Smooth muscle cell (in vitro differentiated cells): ENCODE results near the gene ZNF862. TPM values are rescaled to one million over a fixed set of nuclear protein-coding genes. Genes with fewer than 3 reads are reported as not detected.

Source experiments
- DNase-seq: peaks from one replicate; lab custom pipeline; 2025; ENCODE audit not compliant: unreplicated experiment; lab: John Stamatoyannopoulos, UW
- H2AFZ ChIP-seq: fragments of 200-600 bp; sonication (generic); 2 replicates; pipeline ENCODE4 v1.6.0; 2016; ENCODE audit warnings: antibody characterized with exemption, low read depth, mild to moderate bottlenecking
- H3F3A ChIP-seq: fragments of 200-600 bp; sonication (generic); 2 replicates; pipeline ENCODE4 v1.6.0; 2017; ENCODE audit warnings: antibody characterized with exemption, low read depth
- H3K27ac ChIP-seq: fragments of 200-600 bp; sonication (generic); 2 replicates; pipeline ENCODE4 v1.5.1; 2016; ENCODE audit warnings: low read depth, mild to moderate bottlenecking
- H3K27me3 ChIP-seq: fragments of 200-600 bp; sonication (generic); 2 replicates; pipeline ENCODE4 v1.6.1; 2016; ENCODE audit warnings: low read depth, mild to moderate bottlenecking
- H3K36me3 ChIP-seq: fragments of 200-600 bp; sonication (generic); 2 replicates; pipeline ENCODE4 v1.5.1; 2016; ENCODE audit warnings: low read depth
- H3K4me1 ChIP-seq: fragments of 200-600 bp; sonication (generic); 2 replicates; pipeline ENCODE4 v1.5.1; 2016; ENCODE audit warnings: low read depth
- H3K4me2 ChIP-seq: fragments of 200-600 bp; sonication (generic); 2 replicates; pipeline ENCODE4 v1.6.0; 2016; ENCODE audit warnings: mild to moderate bottlenecking
- H3K4me3 ChIP-seq: fragments of 200-600 bp; sonication (generic); 2 replicates; pipeline ENCODE4 v1.5.1; 2016; ENCODE audit warnings: mild to moderate bottlenecking
- H3K79me2 ChIP-seq: fragments of 200-600 bp; sonication (generic); 2 replicates; pipeline ENCODE4 v1.6.0; 2016; ENCODE audit warnings: low read depth, mild to moderate bottlenecking
- H3K9ac ChIP-seq: fragments of 200-600 bp; sonication (generic); 2 replicates; pipeline ENCODE4 v1.6.0; 2016; ENCODE audit warnings: low read depth
- H3K9me3 ChIP-seq: fragments of 200-600 bp; sonication (generic); replicated peaks from 2 replicates; pipeline ENCODE4 v1.5.1; 2016; ENCODE audit warnings: low read depth
- H4K20me1 ChIP-seq: fragments of 200-600 bp; sonication (generic); 2 replicates; pipeline ENCODE4 v1.6.0; 2016; ENCODE audit warnings: low read depth
- CTCF ChIP-seq: fragments of 200-600 bp; sonication (generic); IDR thresholded peaks from 2 replicates; pipeline ENCODE4 v1.5.1; 2017; ENCODE audit warnings: borderline replicate concordance, mild to moderate bottlenecking, antibody characterized with exemption; ENCODE audit not compliant: insufficient read depth, poor library complexity, severe bottlenecking
- WGBS: methylation state at CpG from one replicate; pipeline ENCODE4 v1.1.7; 2016; ENCODE audit warnings: low lambda C conversion rate; 5-methylcytosine and 5-hydroxymethylcytosine counted together
- polyA plus RNA-seq: library from polyadenylated mRNA; unstranded; fragments of >200 nt; fragmentation: Nextera tagmentation; extraction: Ambion mirVana; gene quantifications from 2 replicates; pipeline ENCODE4 v1.2.1, GENCODE V29; 2016
- total RNA-seq: library from RNA; depleted of rRNA; stranded (reverse); fragments of >200 nt; gene quantifications from 2 replicates; pipeline ENCODE4 v1.2.3, GENCODE V29; 2014

ZNF862 gene
- total and polyA plus RNA-seq, 2 experiments from 2014 or later, result 5.4 to 10.2 TPM

GRCh38 chr7:149879766-149880637 is 41.8 kb downstream of the ZNF862 start:
- H3F3A ChIP-seq, result no peaks in the 10 kb centered on the region
- no peaks in the 10 kb centered on the region for H3K36me3 ChIP-seq
- H3K27me3 ChIP-seq, result peaks cover 2% of the 10 kb centered on the region
- H3K4me3 ChIP-seq, result no peak overlapping the region
- no peaks in the 10 kb centered on the region for H3K79me2 ChIP-seq
- H3K4me1 ChIP-seq, result no peaks in the 10 kb centered on the region
- no peak for TF ChIP-seq CTCF
- WGBS, result 89% methylated on average over 16 of the region's 16 CpGs
- no peak overlapping the region for H3K9ac ChIP-seq
- no peak overlapping the region for H2AFZ ChIP-seq
- H3K27ac ChIP-seq, result no peak overlapping the region
- DNase-seq, result no peak
- H4K20me1 ChIP-seq, result no peaks in the 10 kb centered on the region
- no peak overlapping the region for H3K4me2 ChIP-seq
- H3K9me3 ChIP-seq, result no peaks in the 10 kb centered on the region

GRCh38 chr7:149880638-149881311 is 42.6 kb downstream of the ZNF862 start:
- Histone ChIP-seq H4K20me1 (no peaks in the 10 kb centered on the region), H3K4me1 (no peaks in the 10 kb centered on the region), H3K9me3 (no peaks in the 10 kb centered on the region), H3K79me2 (no peaks in the 10 kb centered on the region), H3K4me3 (no peak overlapping the region), H3K36me3 (no peaks in the 10 kb centered on the region), H3K27me3 (no peaks in the 10 kb centered on the region), H3K9ac (no peak overlapping the region), H3K27ac (no peak overlapping the region), H3F3A (no peaks in the 10 kb centered on the region), H2AFZ (no peak overlapping the region), H3K4me2 (no peak overlapping the region)
- no peak for DNase-seq
- no peak for TF ChIP-seq CTCF
- 77% methylated on average over 13 of the region's 14 CpGs for WGBS

DNA sequence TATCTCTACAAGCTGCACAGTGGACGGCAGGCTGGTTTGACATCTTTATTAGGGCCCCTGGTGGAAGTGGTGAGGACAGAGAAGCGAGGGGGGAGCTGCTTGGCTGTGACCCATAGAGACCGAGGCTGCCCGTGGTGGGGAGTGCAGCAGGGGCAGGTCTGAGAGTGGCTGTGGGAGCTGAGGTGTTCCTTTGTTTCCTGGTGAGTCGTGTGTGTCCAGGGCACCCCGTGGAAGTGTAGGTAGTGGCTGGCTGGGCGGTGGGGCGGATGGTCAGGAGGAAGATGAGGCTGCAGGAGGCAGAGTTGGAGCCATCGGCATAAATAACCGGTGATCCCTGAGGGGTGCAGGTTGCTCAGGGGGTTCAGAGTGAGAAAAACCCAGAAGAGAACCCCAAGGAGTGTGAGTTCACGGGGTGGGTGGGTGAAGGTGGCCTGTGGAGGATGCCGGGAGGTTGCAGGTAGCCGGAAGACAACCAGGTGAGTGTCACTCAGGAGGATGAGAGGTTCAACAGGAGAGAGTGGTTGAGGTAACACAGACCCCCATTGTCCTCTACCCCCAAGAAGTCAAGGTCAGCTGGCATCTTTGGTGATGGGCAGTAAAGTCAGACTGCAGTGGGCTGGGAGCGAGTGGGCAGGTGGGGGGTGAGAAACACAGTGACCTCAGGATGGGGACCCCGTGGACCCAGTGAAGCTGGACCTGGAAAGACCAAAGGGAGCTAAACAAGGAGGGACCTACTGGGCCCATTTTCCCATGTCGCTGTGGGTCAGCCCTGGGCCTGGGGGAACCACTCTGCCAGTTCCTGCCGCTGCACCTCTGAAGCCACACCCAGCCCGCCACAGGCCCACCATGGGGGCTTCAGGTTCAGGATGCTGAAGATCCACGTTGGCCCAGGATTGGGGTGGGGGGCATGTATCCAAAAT is 43.4 kb downstream of the ZNF862 start:
- H3K27ac ChIP-seq, result no peak overlapping the region
- TF ChIP-seq CTCF, result no peak
- H3K4me3 ChIP-seq, result no peak overlapping the region
- no peak for DNase-seq
- no peaks in the 10 kb centered on the region for H3K9me3 ChIP-seq
- no peaks in the 10 kb centered on the region for H3K79me2 ChIP-seq
- no peaks in the 10 kb centered on the region for H3F3A ChIP-seq
- WGBS, result 82% methylated on average over 19 of the region's 19 CpGs
- H3K27me3 ChIP-seq, result no peaks in the 10 kb centered on the region
- H3K4me2 ChIP-seq, result no peak overlapping the region
- H3K9ac ChIP-seq, result no peak overlapping the region
- H2AFZ ChIP-seq, result no peak overlapping the region
- no peaks in the 10 kb centered on the region for H3K36me3 ChIP-seq
- H4K20me1 ChIP-seq, result no peaks in the 10 kb centered on the region
- no peaks in the 10 kb centered on the region for H3K4me1 ChIP-seq
